RWPE1 (cell line): ENCODE results near the gene DOCK4.

Source experiments
- CTCF ChIA-PET: fragments of 350-600 bp; sonication (Branson Sonifier 250); formaldehyde crosslinking; extraction: SDS; loops from one replicate; lab custom pipeline; 2021; lab: Yijun Ruan, JAX
- POLR2A ChIA-PET: fragments of 400-600 bp; formaldehyde crosslinking; extraction: SDS; loops from one replicate; lab custom pipeline; 2020; ENCODE audit warnings: antibody characterized with exemption; ENCODE audit not compliant: low non-redundant PET; lab: Yijun Ruan, JAX
- DNase-seq: peaks from one replicate; pipeline ENCODE4 v3.0.0; 2012; ENCODE audit warnings: low spot score
- H3K27ac ChIP-seq: fragments of 450-650 bp; 2 replicates; pipeline ENCODE4 v1.5.1; 2017
- TF ChIP-seq, protein P1 (sequence below): fragments of 450-650 bp; conservative IDR thresholded peaks from 2 replicates; pipeline ENCODE4 v1.5.1; 2017; ENCODE audit warnings: low read depth, mild to moderate bottlenecking

Gene DOCK4

DNA sequence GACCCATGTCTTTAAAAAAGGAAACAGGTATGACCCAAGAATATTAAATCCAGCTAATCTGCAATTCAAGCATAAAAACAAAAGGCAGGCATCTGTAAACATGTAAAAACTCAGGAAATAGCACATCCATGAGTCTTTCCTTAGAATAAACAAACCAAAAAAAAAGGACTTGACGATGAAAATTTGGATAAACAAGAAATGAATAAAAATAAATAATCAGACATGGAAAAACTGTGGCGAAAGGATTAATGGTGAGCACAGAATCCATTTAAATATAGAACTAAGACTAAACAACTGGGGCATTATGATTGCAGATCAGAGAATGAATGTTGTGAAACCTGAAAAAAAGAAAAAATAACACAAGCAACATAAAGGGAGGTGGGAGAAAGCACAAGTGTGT is 170.1 kb downstream of the DOCK4 start:
- H3K27ac ChIP-seq, result no peak overlapping the region
- CTCF ChIA-PET, result interaction anchor here (0.6 kb wide), 1 partner anchor 251 kb away, joined by 4 read pairs; no protein-coding TSS in a partner anchor
- POLR2A ChIA-PET, result no interaction called here

DNA sequence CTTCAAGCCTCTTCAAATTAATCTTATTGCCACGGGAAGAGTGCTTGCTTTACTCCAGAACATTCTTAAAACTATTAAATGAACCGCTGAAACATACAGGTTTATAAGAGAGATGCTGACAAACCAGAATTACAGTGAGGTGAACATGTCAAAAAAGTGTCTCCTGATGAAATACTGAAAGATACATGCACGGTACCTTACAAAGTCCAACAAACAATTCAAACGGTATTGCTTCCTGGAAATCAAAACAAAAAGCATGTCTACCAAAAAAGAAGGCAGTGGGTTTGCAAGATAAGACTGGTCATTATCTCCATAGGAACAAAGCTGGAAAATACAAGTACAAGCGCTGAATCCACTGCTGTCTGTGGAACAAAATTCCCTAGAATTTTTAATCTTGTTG is 174.5 kb downstream of the DOCK4 start:
- POLR2A ChIA-PET, result interaction anchor here (0.6 kb wide), 1 partner anchor 10 kb away, joined by 3 read pairs; no protein-coding TSS in a partner anchor
- no peak for DNase-seq
- TF ChIP-seq, protein P1, sequence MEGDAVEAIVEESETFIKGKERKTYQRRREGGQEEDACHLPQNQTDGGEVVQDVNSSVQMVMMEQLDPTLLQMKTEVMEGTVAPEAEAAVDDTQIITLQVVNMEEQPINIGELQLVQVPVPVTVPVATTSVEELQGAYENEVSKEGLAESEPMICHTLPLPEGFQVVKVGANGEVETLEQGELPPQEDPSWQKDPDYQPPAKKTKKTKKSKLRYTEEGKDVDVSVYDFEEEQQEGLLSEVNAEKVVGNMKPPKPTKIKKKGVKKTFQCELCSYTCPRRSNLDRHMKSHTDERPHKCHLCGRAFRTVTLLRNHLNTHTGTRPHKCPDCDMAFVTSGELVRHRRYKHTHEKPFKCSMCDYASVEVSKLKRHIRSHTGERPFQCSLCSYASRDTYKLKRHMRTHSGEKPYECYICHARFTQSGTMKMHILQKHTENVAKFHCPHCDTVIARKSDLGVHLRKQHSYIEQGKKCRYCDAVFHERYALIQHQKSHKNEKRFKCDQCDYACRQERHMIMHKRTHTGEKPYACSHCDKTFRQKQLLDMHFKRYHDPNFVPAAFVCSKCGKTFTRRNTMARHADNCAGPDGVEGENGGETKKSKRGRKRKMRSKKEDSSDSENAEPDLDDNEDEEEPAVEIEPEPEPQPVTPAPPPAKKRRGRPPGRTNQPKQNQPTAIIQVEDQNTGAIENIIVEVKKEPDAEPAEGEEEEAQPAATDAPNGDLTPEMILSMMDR, result no peak
- CTCF ChIA-PET, result no interaction called here
- H3K27ac ChIP-seq, result no peak overlapping the region

More for the DNA sequence above, 170.1 kb downstream of the DOCK4 start:
- no peak for DNase-seq
- TF ChIP-seq, protein P1, result no peak

DNA sequence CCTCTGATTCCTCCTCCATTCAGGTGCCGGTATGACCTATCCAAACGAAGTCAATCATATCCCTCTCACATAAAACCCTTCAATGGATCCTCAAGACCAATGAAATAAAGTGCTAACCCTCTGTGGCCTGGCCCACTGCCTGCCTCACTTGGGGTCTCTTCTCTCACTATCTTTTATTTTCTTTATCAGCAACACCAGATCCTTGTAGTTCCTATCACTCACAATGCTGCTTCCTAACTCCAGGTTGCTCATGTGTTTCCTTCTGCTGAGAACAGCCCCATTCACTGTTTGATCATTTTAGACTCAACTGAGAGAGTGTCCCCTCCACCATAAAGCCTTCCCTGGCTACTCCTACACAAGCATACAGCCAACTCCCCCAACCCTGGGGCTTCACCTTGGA is 180.6 kb downstream of the DOCK4 start:
- POLR2A ChIA-PET, result no interaction called here
- CTCF ChIA-PET, result interaction anchor here (0.6 kb wide), 1 partner anchor 726 kb away, joined by 3 read pairs; no protein-coding TSS in a partner anchor

DNA sequence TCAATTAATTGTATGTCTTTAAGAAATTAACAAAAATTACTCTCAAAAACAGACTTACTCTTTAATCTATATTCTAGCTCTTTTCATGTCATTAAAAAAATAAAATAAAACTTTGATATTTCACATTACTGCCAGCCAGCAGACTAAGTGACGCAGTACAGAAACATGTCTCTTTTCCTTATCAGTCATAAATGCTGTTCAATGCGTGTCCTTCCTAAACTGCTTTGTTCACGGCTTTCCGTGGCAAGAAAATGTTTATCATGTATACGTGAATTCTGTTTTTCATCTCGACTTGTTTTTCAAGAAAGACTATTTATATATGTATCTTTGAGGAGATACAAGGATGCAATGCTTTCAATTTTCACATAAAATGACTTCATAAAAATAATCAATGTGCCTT is 182.4 kb downstream of the DOCK4 start:
- DNase-seq, result no peak
- ChIA-PET CTCF (interaction anchor here (0.6 kb wide), 1 partner anchor 243 kb away, joined by 4 read pairs; no protein-coding TSS in a partner anchor), POLR2A (no interaction called here)
- TF ChIP-seq, protein P1, result no peak
- H3K27ac ChIP-seq, result no peak overlapping the region

More for the DNA sequence above, 180.6 kb downstream of the DOCK4 start:
- no peak for DNase-seq
- TF ChIP-seq, protein P1, result no peak
- no peak overlapping the region for H3K27ac ChIP-seq

- ChIA-PET POLR2A (no interaction called here), CTCF (interaction anchor here (0.6 kb wide), 2 partner anchors 242 to 315 kb away, joined by 4 read pairs; no protein-coding TSS in a partner anchor)
- H3K27ac ChIP-seq, result no peak overlapping the region
- TF ChIP-seq, protein P1, result no peak
- no peak for DNase-seq
Observed at GRCh38 chr7:112023282-112023681, 182.9 kb downstream of the DOCK4 start.

DNA sequence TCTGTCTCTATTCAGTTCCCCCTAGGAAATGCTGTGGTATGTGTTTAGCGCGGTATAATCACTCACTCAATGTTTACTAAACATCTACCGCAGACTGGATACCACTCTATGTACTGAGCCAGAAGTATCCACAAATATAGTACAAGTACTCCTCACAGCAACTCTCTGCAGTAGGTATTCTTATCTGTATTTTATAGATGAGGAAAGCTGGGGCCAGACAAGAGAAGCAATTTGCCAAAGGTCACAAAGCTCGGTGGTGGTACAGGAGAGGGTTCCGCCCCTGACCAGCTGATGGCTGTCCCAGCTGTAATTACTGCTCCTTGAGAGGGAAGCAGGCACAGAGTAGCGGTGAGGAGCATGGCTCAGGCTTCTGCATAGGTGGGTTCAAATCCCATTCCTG is 184.1 kb downstream of the DOCK4 start:
- CTCF ChIA-PET, result no interaction called here
- TF ChIP-seq, protein P1, result no peak
- H3K27ac ChIP-seq, result no peak overlapping the region

More for the DNA sequence above, 184.1 kb downstream of the DOCK4 start:
- POLR2A ChIA-PET, result interaction anchor here (0.6 kb wide), 1 partner anchor 9 kb away, joined by 3 read pairs; no protein-coding TSS in a partner anchor
- no peak for DNase-seq
